GM21381 (cell line): Measurements from ENCODE around the gene CELSR3.

ENCODE experiments used
- ATAC-seq: cut with Tn5 transposase; IDR thresholded peaks from one replicate; pipeline ENCODE4 v1.9.1; 2021; ENCODE audit warnings: mild to moderate bottlenecking, moderate library complexity; ENCODE audit not compliant: unreplicated experiment

The CELSR3 gene

GRCh38 chr3:48636149-48636655 is 26.5 kb downstream of the CELSR3 start:
- ATAC-seq = no peak

GRCh38 chr3:48635222-48636021 is 27.3 kb downstream of the CELSR3 start, which contains the start of gene SLC26A6:
Gene SLC26A6, minus strand, starts transcription at chr3:48635461. Its CDS starts 68 bp downstream, at chr3:48635393.
- peak; percentile 93 for ATAC-seq

- peak; percentile 14 for ATAC-seq
Observed at GRCh38 chr3:48634661-48635221, 27.9 kb downstream of the CELSR3 start.

- no peak for ATAC-seq
Observed at GRCh38 chr3:48633743-48634142, 28.9 kb downstream of the CELSR3 start.

- no peak for ATAC-seq
Observed at GRCh38 chr3:48633256-48633655, 29.4 kb downstream of the CELSR3 start.

- ATAC-seq = no peak
Observed at GRCh38 chr3:48631516-48632448, 30.9 kb downstream of the CELSR3 start.

- ATAC-seq = no peak
Observed at GRCh38 chr3:48630833-48631232, 31.9 kb downstream of the CELSR3 start.

GRCh38 chr3:48630407-48630806 is 32.3 kb downstream of the CELSR3 start:
- ATAC-seq = no peak

- ATAC-seq = no peak
Observed at GRCh38 chr3:48629894-48630293, 32.8 kb downstream of the CELSR3 start.

- ATAC-seq = no peak
Observed at GRCh38 chr3:48628277-48629017, 34.2 kb downstream of the CELSR3 start.

GRCh38 chr3:48625600-48625999 is 37.1 kb downstream of the CELSR3 start:
- no peak for ATAC-seq

- no peak for ATAC-seq
Observed at GRCh38 chr3:48624767-48625166, 37.9 kb downstream of the CELSR3 start.

GRCh38 chr3:48623851-48624547 is 38.7 kb downstream of the CELSR3 start:
- no peak for ATAC-seq

- no peak for ATAC-seq
Observed at GRCh38 chr3:48621461-48621869, 41.2 kb downstream of the CELSR3 start, which contains the start of gene TMEM89. Gene TMEM89, minus strand, starts transcription at chr3:48621769. Its CDS starts 13 bp downstream, at chr3:48621756.

- no peak for ATAC-seq
Observed at GRCh38 chr3:48619541-48620524, 42.9 kb downstream of the CELSR3 start.

GRCh38 chr3:48617559-48617958 is 45.1 kb downstream of the CELSR3 start:
- no peak for ATAC-seq

GRCh38 chr3:48614044-48614443 is 48.6 kb downstream of the CELSR3 start:
- ATAC-seq = no peak

GRCh38 chr3:48612309-48612708 is 50.4 kb downstream of the CELSR3 start:
- no peak for ATAC-seq
